CD14-positive monocyte (primary cell): ENCODE data around the gene LINS1. TPM values are rescaled to one million over a fixed set of nuclear protein-coding genes. Genes with fewer than 3 reads are reported as not detected.

Experiments
- DNase-seq, 3 donors: peaks; one replicate each; pipeline ENCODE4 v3.0.0-alpha.2; 2011 to 2022
- H2AFZ ChIP-seq: 2 replicates; pipeline ENCODE4 v1.6.0; 2012; ENCODE audit warnings: mild to moderate bottlenecking, low read depth, low read length, inconsistent platforms; ENCODE audit not compliant: insufficient read depth, poor library complexity, severe bottlenecking
- H3K27ac ChIP-seq, 2 donors: 1 replicate in 1 of 2; 2 replicates in 1 of 2; pipeline ENCODE4 v1.5.1; 2012 to 2013; ENCODE audit warnings: low read length in 2 of 2, control low read depth in 1 of 2, inconsistent platforms in 1 of 2, low read depth in 1 of 2, mild to moderate bottlenecking in 1 of 2
- H3K27me3 ChIP-seq, 2 donors: one replicate each; pipeline versions ENCODE4 v1.6.0 to v1.6.1; 2011 to 2013; ENCODE audit warnings: low read length in 2 of 2; ENCODE audit not compliant: control insufficient read depth in 2 of 2, insufficient read depth in 2 of 2
- H3K36me3 ChIP-seq, 2 donors: replicated peaks in 1 of 2; 1 replicate in 1 of 2; 2 replicates in 1 of 2; pipeline versions ENCODE4 v1.5.1 to v1.6.1; 2012 to 2013; ENCODE audit warnings: low read length in 2 of 2, control low read depth in 1 of 2, inconsistent platforms in 1 of 2, mild to moderate bottlenecking in 1 of 2; ENCODE audit not compliant: insufficient read depth in 2 of 2, control insufficient read depth in 1 of 2
- H3K4me1 ChIP-seq, 2 donors: 1 replicate in 1 of 2; 2 replicates in 1 of 2; pipeline versions ENCODE4 v1.5.1 to v1.6.1; 2012 to 2013; ENCODE audit warnings: low read length in 2 of 2, control low read depth in 1 of 2, inconsistent platforms in 1 of 2, mild to moderate bottlenecking in 1 of 2, moderate library complexity in 1 of 2; ENCODE audit not compliant: insufficient read depth in 2 of 2, control insufficient read depth in 1 of 2
- H3K4me2 ChIP-seq: replicated peaks from 2 replicates; pipeline ENCODE3; 2012; ENCODE audit warnings: low read length, moderate library complexity, mild to moderate bottlenecking; ENCODE audit not compliant: poor library complexity, severe bottlenecking; ENCODE audit errors: extremely low read depth
- H3K4me3 ChIP-seq, 3 experiments: fragments of 200-600 bp in 1 of 3; sonication (generic) in 1 of 3; replicated peaks in 1 of 3; 1 replicate in 2 of 3; 2 replicates in 1 of 3; pipeline ENCODE4 v1.5.1; 2011 to 2013; ENCODE audit warnings: low read length in 3 of 3, mild to moderate bottlenecking in 3 of 3, control low read depth in 2 of 3, low read depth in 2 of 3, inconsistent platforms in 1 of 3, moderate library complexity in 1 of 3
- H3K79me2 ChIP-seq: 2 replicates; pipeline ENCODE4 v1.6.0; 2012; ENCODE audit warnings: mild to moderate bottlenecking, control low read depth, inconsistent platforms, low read length, moderate library complexity; ENCODE audit not compliant: insufficient read depth
- H3K9ac ChIP-seq: 2 replicates; pipeline ENCODE4 v1.6.0; 2017; ENCODE audit warnings: low read length, mild to moderate bottlenecking; ENCODE audit not compliant: insufficient read depth, poor library complexity, severe bottlenecking
- H3K9me3 ChIP-seq, 2 donors: replicated peaks in 1 of 2; 1 replicate in 1 of 2; 2 replicates in 1 of 2; pipeline versions ENCODE4 v1.5.1 to v1.6.1; 2012 to 2013; ENCODE audit warnings: low read length in 2 of 2, control low read depth in 1 of 2; ENCODE audit not compliant: control insufficient read depth in 1 of 2, insufficient read depth in 1 of 2
- H4K20me1 ChIP-seq: 2 replicates; pipeline ENCODE4 v1.6.0; 2012; ENCODE audit warnings: mild to moderate bottlenecking, low read length, control low read depth, moderate library complexity; ENCODE audit not compliant: insufficient read depth
- H3K27ac Mint-ChIP-seq, 7 donors: one replicate each; pipeline ENCODE4 v1.8.0; 2020; ENCODE audit warnings: mild to moderate bottlenecking in 7 of 7, mixed read lengths in 7 of 7, moderate library complexity in 6 of 7, inconsistent platforms in 2 of 7
- H3K27me3 Mint-ChIP-seq, 3 donors: one replicate each; pipeline ENCODE4 v1.8.0; 2021 to 2022; ENCODE audit warnings: low read depth in 3 of 3, mild to moderate bottlenecking in 3 of 3, mixed read lengths in 3 of 3, moderate library complexity in 3 of 3, inconsistent platforms in 1 of 3
- H3K36me3 Mint-ChIP-seq, 2 donors: one replicate each; pipeline ENCODE4 v1.8.0; 2020; ENCODE audit warnings: mixed read lengths in 2 of 2, inconsistent platforms in 1 of 2, mild to moderate bottlenecking in 1 of 2
- H3K4me1 Mint-ChIP-seq: one replicate; pipeline ENCODE4 v1.8.0; 2020; ENCODE audit warnings: mild to moderate bottlenecking, mixed read lengths
- H3K4me3 Mint-ChIP-seq, 2 donors: one replicate each; pipeline ENCODE4 v1.8.0; 2020; ENCODE audit warnings: mild to moderate bottlenecking in 2 of 2, mixed read lengths in 2 of 2, moderate library complexity in 1 of 2
- H3K9me3 Mint-ChIP-seq, 7 donors: one replicate each; pipeline ENCODE4 v1.8.0; 2020 to 2022; ENCODE audit warnings: mixed read lengths in 7 of 7, mild to moderate bottlenecking in 6 of 7, moderate library complexity in 6 of 7, inconsistent platforms in 2 of 7
- WGBS: methylation state at CpG from one replicate; pipeline ENCODE4 v1.1.5; 2013; ENCODE audit warnings: missing lambda C conversion rate; ENCODE audit not compliant: insufficient coverage; 5-methylcytosine and 5-hydroxymethylcytosine counted together
- intact Hi-C, 2 donors: fragments of 100-400 bp; cut with micrococcal nuclease; formaldehyde crosslinking; loops; one replicate each; pipeline versions ENCODE4 v1.15.0 to v1.15.1; 2023
- polyA plus RNA-seq, 3 donors: library from polyadenylated mRNA; depleted of rRNA in 1 of 3; unstranded in 2 of 3; stranded (reverse) in 1 of 3; fragments of 300-500 nt in 2 of 3; fragments of >200 nt in 1 of 3; fragmentation: Illumina TruSeq in 2 of 3; gene quantifications; 1 replicate in 2 of 3; 2 replicates in 1 of 3; pipeline ENCODE4 v1.2.3, GENCODE V29; 2012 to 2021
- TF ChIP-seq, protein P1 (sequence below): fragments of 200-600 bp; IDR thresholded peaks from one replicate; pipeline ENCODE4 v1.8.0; 2022; ENCODE audit warnings: antibody characterized with exemption, mild to moderate bottlenecking

LINS1 gene
- polyA plus RNA-seq, 3 donors: 4.2 to 8.8 (median 7.6) TPM

DNA sequence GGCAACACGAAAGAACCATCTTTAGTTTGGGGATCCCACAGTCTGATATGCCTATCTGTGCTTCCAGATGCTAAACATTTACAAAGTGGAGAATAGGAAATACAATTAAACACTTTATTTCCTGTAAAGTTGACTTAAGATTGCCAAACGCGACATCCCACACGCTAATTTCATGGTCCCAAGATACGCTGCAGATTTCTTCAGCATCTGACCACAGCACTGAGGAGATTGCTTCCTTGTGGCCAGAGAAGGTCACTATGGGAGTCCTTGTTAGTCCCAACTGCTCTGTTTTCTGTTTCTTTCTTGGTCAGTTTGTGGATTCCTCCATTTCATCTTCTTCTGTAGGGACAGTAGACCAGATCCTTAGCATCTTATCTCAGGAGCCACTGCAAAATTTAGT is 43.7 kb upstream of the LINS1 start:
- H3K4me2 ChIP-seq: no peak overlapping the region
- Mint-ChIP-seq H3K36me3 (peaks cover 26 to 27% of the 10 kb centered on the region in 2 donors), H3K4me1 (peaks cover 24% of the 10 kb centered on the region), H3K27ac (no peak overlapping the region), H3K4me3 (no peak overlapping the region), H3K9me3 (peaks cover 0 to 3% (median 0%) of the 10 kb centered on the region in 7 donors), H3K27me3 (no peaks in the 10 kb centered on the region)
- H3K9ac ChIP-seq: no peak overlapping the region
- H3K4me1 ChIP-seq: peaks cover 6 to 9% of the 10 kb centered on the region in 2 donors
- 32% methylated on average over 5 of the region's 5 CpGs for WGBS
- no peak overlapping the region for H3K27ac ChIP-seq
- intact Hi-C loops: no loop called here
- H3K79me2 ChIP-seq: peaks cover 11% of the 10 kb centered on the region
- TF ChIP-seq, protein P1, sequence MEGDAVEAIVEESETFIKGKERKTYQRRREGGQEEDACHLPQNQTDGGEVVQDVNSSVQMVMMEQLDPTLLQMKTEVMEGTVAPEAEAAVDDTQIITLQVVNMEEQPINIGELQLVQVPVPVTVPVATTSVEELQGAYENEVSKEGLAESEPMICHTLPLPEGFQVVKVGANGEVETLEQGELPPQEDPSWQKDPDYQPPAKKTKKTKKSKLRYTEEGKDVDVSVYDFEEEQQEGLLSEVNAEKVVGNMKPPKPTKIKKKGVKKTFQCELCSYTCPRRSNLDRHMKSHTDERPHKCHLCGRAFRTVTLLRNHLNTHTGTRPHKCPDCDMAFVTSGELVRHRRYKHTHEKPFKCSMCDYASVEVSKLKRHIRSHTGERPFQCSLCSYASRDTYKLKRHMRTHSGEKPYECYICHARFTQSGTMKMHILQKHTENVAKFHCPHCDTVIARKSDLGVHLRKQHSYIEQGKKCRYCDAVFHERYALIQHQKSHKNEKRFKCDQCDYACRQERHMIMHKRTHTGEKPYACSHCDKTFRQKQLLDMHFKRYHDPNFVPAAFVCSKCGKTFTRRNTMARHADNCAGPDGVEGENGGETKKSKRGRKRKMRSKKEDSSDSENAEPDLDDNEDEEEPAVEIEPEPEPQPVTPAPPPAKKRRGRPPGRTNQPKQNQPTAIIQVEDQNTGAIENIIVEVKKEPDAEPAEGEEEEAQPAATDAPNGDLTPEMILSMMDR: no peak
- no peak for DNase-seq
- no peak overlapping the region for H2AFZ ChIP-seq
- no peak overlapping the region for H3K4me3 ChIP-seq
- peaks cover 61% of the 10 kb centered on the region for H4K20me1 ChIP-seq
- H3K9me3 ChIP-seq: no peaks in the 10 kb centered on the region
- no peaks in the 10 kb centered on the region for H3K27me3 ChIP-seq
- peaks cover 21 to 45% of the 10 kb centered on the region in 2 donors for H3K36me3 ChIP-seq

DNA sequence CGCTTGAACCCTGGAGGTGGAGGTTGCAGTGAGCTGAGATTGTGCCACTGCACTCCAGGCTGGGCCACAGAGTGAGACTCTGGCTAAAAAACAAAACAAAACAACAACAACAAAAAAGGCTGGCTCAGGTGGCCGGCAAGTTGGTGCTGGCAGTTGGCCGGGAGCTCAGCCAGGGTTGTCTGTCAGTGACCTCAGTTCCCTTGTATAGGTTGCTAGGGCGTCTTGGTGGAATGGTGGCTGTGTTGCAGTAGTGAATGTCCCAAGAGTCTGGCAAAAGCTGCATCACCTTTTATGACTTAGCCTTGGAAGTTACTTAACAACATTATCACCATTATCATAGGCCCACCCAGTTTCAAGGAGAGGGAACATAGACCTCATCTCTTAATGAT is 41.0 kb upstream of the LINS1 start:
- no peak overlapping the region for H3K27ac Mint-ChIP-seq
- H3K4me3 Mint-ChIP-seq: no peak overlapping the region
- Histone ChIP-seq H2AFZ (no peak overlapping the region), H4K20me1 (peaks cover 88% of the 10 kb centered on the region), H3K36me3 (peaks cover 0 to 28% of the 10 kb centered on the region in 2 donors), H3K4me1 (peaks cover 6 to 9% of the 10 kb centered on the region in 2 donors), H3K9me3 (no peaks in the 10 kb centered on the region), H3K4me2 (no peak overlapping the region), H3K9ac (no peak overlapping the region), H3K79me2 (peaks cover 32% of the 10 kb centered on the region), H3K4me3 (no peak overlapping the region), H3K27me3 (no peaks in the 10 kb centered on the region), H3K27ac (no peak overlapping the region)
- no peaks in the 10 kb centered on the region for H3K27me3 Mint-ChIP-seq
- peaks cover 0 to 3% (median 0%) of the 10 kb centered on the region in 7 donors for H3K9me3 Mint-ChIP-seq
- H3K36me3 Mint-ChIP-seq: peaks cover 6 to 8% of the 10 kb centered on the region in 2 donors
- DNase-seq: no peak
- 100% methylated on average over 2 of the region's 4 CpGs for WGBS
- TF ChIP-seq, protein P1: no peak
- H3K4me1 Mint-ChIP-seq: peaks cover 24% of the 10 kb centered on the region
- intact Hi-C loops: no loop called here
